Suprapubic skin (tissue), 3 donors: Measurements from ENCODE around the gene PC.

ENCODE experiments used
- EP300 ChIP-seq: sonication (generic); formaldehyde crosslinking; IDR thresholded peaks from one replicate; pipeline ENCODE4 v1.6.1; 2017; ENCODE audit warnings: antibody characterized with exemption
- POLR2A ChIP-seq, 2 donors: fragments of 450-650 bp; IDR thresholded peaks; one replicate each; pipeline ENCODE4 v1.6.1; 2017; ENCODE audit warnings: antibody characterized with exemption in 2 of 2, mild to moderate bottlenecking in 2 of 2, moderate library complexity in 2 of 2
- TF ChIP-seq, protein P1 (sequence below), 2 donors: fragments of 200-600 bp in 1 of 2; fragments of 450-650 bp in 1 of 2; sonication (generic) in 1 of 2; IDR thresholded peaks; one replicate each; pipeline ENCODE4 v1.5.1; 2016 to 2019; ENCODE audit warnings: antibody characterized with exemption in 2 of 2, mild to moderate bottlenecking in 1 of 2, moderate library complexity in 1 of 2

DNA sequence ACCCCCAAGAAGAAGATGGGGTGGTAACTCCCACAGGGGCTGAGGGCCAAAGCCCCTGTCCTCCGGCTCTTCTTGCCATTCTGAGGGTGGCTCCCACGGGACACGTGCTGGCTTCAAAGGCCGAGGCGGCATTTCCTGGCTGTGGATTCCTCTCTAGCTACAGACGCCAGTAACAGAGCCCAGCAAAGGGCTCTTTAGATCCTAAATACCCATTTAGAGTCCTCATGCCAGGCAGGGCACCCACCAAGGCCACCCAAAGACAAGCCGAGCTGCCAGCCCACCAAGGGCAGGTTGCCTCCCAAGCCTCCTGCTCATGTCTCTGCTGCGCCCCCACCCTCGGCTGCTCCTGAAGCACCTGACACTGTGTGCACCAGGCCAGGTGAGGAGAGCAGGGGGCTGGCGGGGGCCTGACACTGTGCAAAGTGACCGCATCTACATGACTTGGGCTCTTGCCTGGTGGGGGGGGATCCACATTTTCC, 95.6 kb downstream of the PC start:
- TF ChIP-seq, protein P1, sequence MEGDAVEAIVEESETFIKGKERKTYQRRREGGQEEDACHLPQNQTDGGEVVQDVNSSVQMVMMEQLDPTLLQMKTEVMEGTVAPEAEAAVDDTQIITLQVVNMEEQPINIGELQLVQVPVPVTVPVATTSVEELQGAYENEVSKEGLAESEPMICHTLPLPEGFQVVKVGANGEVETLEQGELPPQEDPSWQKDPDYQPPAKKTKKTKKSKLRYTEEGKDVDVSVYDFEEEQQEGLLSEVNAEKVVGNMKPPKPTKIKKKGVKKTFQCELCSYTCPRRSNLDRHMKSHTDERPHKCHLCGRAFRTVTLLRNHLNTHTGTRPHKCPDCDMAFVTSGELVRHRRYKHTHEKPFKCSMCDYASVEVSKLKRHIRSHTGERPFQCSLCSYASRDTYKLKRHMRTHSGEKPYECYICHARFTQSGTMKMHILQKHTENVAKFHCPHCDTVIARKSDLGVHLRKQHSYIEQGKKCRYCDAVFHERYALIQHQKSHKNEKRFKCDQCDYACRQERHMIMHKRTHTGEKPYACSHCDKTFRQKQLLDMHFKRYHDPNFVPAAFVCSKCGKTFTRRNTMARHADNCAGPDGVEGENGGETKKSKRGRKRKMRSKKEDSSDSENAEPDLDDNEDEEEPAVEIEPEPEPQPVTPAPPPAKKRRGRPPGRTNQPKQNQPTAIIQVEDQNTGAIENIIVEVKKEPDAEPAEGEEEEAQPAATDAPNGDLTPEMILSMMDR (IDR thresholded peaks at IDR 0.05): no peak
- TF ChIP-seq POLR2A (IDR thresholded peaks at IDR 0.05): no peak
- no peak for TF ChIP-seq EP300
